B cell (primary cell): ENCODE data around the gene ZNF592.

Experiments used
- EZH2 ChIP-seq: IDR thresholded peaks from 2 replicates; pipeline ENCODE4 v1.6.1; 2012; ENCODE audit warnings: borderline replicate concordance, low read depth, mild to moderate bottlenecking, moderate library complexity, low read length; ENCODE audit not compliant: insufficient read depth, poor library complexity, severe bottlenecking
- TF ChIP-seq, protein P1 (sequence below): fragments of 200-600 bp; IDR thresholded peaks from one replicate; pipeline ENCODE4 v1.8.0; 2022; ENCODE audit warnings: antibody characterized with exemption, mild to moderate bottlenecking

DNA sequence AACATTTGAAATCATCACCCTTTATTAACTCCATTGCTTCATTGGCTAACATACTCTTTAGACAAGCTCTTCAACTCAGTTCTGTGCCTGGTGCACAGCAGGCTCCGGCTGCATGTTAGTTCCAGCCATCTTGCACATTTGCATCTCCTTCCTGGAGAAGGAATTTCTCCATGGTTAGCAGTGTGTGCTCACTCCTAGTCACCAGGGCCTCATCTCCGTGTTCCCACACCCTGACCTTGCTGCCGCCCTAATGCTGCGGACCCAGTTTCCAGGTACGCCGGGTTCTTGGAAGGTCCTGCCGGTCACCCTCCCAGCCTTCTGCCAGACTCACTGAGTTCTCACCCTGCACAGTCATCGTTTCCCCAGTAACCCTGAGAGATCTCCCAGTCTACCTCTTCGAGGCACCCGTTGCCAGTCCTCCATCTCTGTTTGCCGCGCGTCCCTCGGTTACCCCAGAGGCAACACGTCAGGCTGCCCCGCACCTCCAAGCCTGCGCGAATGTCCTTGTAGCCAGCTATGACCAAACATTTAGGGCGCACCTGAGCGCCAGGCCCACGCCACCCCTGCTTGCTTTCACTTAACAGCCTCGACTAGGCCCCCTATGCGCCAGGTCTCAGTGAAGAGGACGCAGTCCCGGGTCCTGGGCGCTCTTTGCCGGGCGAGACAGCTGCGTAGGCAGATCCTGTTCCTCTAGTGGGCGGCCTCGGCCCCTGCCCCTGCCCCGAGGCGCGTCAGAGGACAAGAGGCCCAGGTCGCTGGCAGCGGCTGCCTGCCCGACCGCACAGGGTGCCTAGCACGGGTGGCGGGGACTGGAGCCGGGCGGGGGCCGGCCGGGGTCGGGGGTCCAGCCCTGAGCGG is 747 bp upstream of the ZNF592 start:
- TF ChIP-seq, protein P1, sequence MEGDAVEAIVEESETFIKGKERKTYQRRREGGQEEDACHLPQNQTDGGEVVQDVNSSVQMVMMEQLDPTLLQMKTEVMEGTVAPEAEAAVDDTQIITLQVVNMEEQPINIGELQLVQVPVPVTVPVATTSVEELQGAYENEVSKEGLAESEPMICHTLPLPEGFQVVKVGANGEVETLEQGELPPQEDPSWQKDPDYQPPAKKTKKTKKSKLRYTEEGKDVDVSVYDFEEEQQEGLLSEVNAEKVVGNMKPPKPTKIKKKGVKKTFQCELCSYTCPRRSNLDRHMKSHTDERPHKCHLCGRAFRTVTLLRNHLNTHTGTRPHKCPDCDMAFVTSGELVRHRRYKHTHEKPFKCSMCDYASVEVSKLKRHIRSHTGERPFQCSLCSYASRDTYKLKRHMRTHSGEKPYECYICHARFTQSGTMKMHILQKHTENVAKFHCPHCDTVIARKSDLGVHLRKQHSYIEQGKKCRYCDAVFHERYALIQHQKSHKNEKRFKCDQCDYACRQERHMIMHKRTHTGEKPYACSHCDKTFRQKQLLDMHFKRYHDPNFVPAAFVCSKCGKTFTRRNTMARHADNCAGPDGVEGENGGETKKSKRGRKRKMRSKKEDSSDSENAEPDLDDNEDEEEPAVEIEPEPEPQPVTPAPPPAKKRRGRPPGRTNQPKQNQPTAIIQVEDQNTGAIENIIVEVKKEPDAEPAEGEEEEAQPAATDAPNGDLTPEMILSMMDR = no peak
- no peak for TF ChIP-seq EZH2
